Dendritic cell treated with granulocyte-macrophage colony-stimulating factor and Interleukin-4, amounts not matched to agents 40 ng/mL and 50 ng/mL, for 4 days (primary cell): ENCODE data around the gene RHOBTB1.

Source experiments
- H3K27ac Mint-ChIP-seq: one replicate; pipeline ENCODE4 v1.8.0; 2022; ENCODE audit warnings: mild to moderate bottlenecking, mixed read lengths
- H3K27me3 Mint-ChIP-seq: one replicate; pipeline ENCODE4 v1.8.0; 2022; ENCODE audit warnings: mild to moderate bottlenecking, mixed read lengths
- H3K36me3 Mint-ChIP-seq: one replicate; pipeline ENCODE4 v1.8.0; 2022; ENCODE audit warnings: low read depth, mixed read lengths
- H3K4me1 Mint-ChIP-seq: one replicate; pipeline ENCODE4 v1.8.0; 2022; ENCODE audit warnings: low read depth, mixed read lengths
- H3K4me3 Mint-ChIP-seq: one replicate; pipeline ENCODE4 v1.8.0; 2022; ENCODE audit warnings: mild to moderate bottlenecking, moderate library complexity, mixed read lengths
- H3K9me3 Mint-ChIP-seq: one replicate; pipeline ENCODE4 v1.8.0; 2022; ENCODE audit warnings: mixed read lengths
- intact Hi-C: fragments of 100-400 bp; cut with micrococcal nuclease; formaldehyde crosslinking; loops from one replicate; pipeline ENCODE4 v1.15.0; 2022

The RHOBTB1 gene

GRCh38 chr10:60957667-60958221 is 13.8 kb upstream of the RHOBTB1 start:
- Mint-ChIP-seq H3K27me3 (no peaks in the 10 kb centered on the region), H3K4me1 (no peaks in the 10 kb centered on the region), H3K9me3 (no peaks in the 10 kb centered on the region), H3K27ac (no peak overlapping the region), H3K4me3 (no peak overlapping the region), H3K36me3 (no peaks in the 10 kb centered on the region)
- intact Hi-C loops, result no loop called here

GRCh38 chr10:60955957-60956425 is 12.0 kb upstream of the RHOBTB1 start:
- H3K27ac Mint-ChIP-seq, result no peak overlapping the region
- H3K27me3 Mint-ChIP-seq, result no peaks in the 10 kb centered on the region
- H3K4me1 Mint-ChIP-seq, result no peaks in the 10 kb centered on the region
- H3K9me3 Mint-ChIP-seq, result no peaks in the 10 kb centered on the region
- H3K36me3 Mint-ChIP-seq, result no peaks in the 10 kb centered on the region
- no peak overlapping the region for H3K4me3 Mint-ChIP-seq
- intact Hi-C loops, result no loop called here

GRCh38 chr10:60955316-60955715 is 11.3 kb upstream of the RHOBTB1 start:
- H3K9me3 Mint-ChIP-seq, result no peaks in the 10 kb centered on the region
- no peaks in the 10 kb centered on the region for H3K36me3 Mint-ChIP-seq
- H3K4me1 Mint-ChIP-seq, result no peaks in the 10 kb centered on the region
- intact Hi-C loops, result no loop called here
- H3K27ac Mint-ChIP-seq, result no peak overlapping the region
- no peak overlapping the region for H3K4me3 Mint-ChIP-seq
- H3K27me3 Mint-ChIP-seq, result no peaks in the 10 kb centered on the region

GRCh38 chr10:60954035-60954434 is 10.1 kb upstream of the RHOBTB1 start:
- no peak overlapping the region for H3K27ac Mint-ChIP-seq
- H3K4me1 Mint-ChIP-seq, result no peaks in the 10 kb centered on the region
- no peaks in the 10 kb centered on the region for H3K9me3 Mint-ChIP-seq
- intact Hi-C loops, result no loop called here
- H3K27me3 Mint-ChIP-seq, result no peaks in the 10 kb centered on the region
- no peaks in the 10 kb centered on the region for H3K36me3 Mint-ChIP-seq
- no peak overlapping the region for H3K4me3 Mint-ChIP-seq

- Mint-ChIP-seq H3K36me3 (no peaks in the 10 kb centered on the region), H3K4me3 (no peak overlapping the region), H3K27me3 (no peaks in the 10 kb centered on the region), H3K4me1 (no peaks in the 10 kb centered on the region), H3K27ac (no peak overlapping the region), H3K9me3 (no peaks in the 10 kb centered on the region)
- intact Hi-C loops, result no loop called here
These were observed 9.4 kb upstream of the RHOBTB1 start for GRCh38 chr10:60953420-60953819.

GRCh38 chr10:60952846-60953220 is 8.8 kb upstream of the RHOBTB1 start:
- H3K4me1 Mint-ChIP-seq, result no peaks in the 10 kb centered on the region
- no peak overlapping the region for H3K4me3 Mint-ChIP-seq
- peaks cover 1% of the 10 kb centered on the region for H3K27me3 Mint-ChIP-seq
- no peak overlapping the region for H3K27ac Mint-ChIP-seq
- intact Hi-C loops, result no loop called here
- H3K36me3 Mint-ChIP-seq, result no peaks in the 10 kb centered on the region
- H3K9me3 Mint-ChIP-seq, result no peaks in the 10 kb centered on the region

- Mint-ChIP-seq H3K27me3 (peaks cover 3% of the 10 kb centered on the region), H3K4me3 (no peak overlapping the region)
- intact Hi-C loops, result no loop called here
These were observed 8.3 kb upstream of the RHOBTB1 start for GRCh38 chr10:60952067-60952845.

GRCh38 chr10:60951272-60951724 is 7.3 kb upstream of the RHOBTB1 start:
- Mint-ChIP-seq H3K4me3 (no peak overlapping the region), H3K36me3 (no peaks in the 10 kb centered on the region), H3K27ac (no peak overlapping the region), H3K9me3 (no peaks in the 10 kb centered on the region), H3K4me1 (no peaks in the 10 kb centered on the region), H3K27me3 (peaks cover 9% of the 10 kb centered on the region)
- intact Hi-C loops, result no loop called here

More at GRCh38 chr10:60952067-60952845, 8.3 kb upstream of the RHOBTB1 start:
- no peak overlapping the region for H3K27ac Mint-ChIP-seq
- H3K9me3 Mint-ChIP-seq, result no peaks in the 10 kb centered on the region
- no peaks in the 10 kb centered on the region for H3K36me3 Mint-ChIP-seq
- H3K4me1 Mint-ChIP-seq, result no peaks in the 10 kb centered on the region

GRCh38 chr10:60950300-60950699 is 6.3 kb upstream of the RHOBTB1 start:
- H3K27me3 Mint-ChIP-seq, result peaks cover 13% of the 10 kb centered on the region
- no peaks in the 10 kb centered on the region for H3K9me3 Mint-ChIP-seq
- H3K27ac Mint-ChIP-seq, result no peak overlapping the region
- H3K4me3 Mint-ChIP-seq, result no peak overlapping the region
- intact Hi-C loops, result no loop called here
- H3K36me3 Mint-ChIP-seq, result no peaks in the 10 kb centered on the region
- H3K4me1 Mint-ChIP-seq, result no peaks in the 10 kb centered on the region

- H3K4me1 Mint-ChIP-seq, result peaks cover 7% of the 10 kb centered on the region
These were observed 4.9 kb upstream of the RHOBTB1 start for GRCh38 chr10:60948851-60949250.

GRCh38 chr10:60944910-60945297 is 919 bp upstream of the RHOBTB1 start:
- Mint-ChIP-seq H3K4me1 (peaks cover 17% of the 10 kb centered on the region), H3K27me3 (peaks cover 16% of the 10 kb centered on the region), H3K36me3 (no peaks in the 10 kb centered on the region), H3K27ac (peak overlapping the region; percentile 95), H3K9me3 (no peaks in the 10 kb centered on the region), H3K4me3 (peak overlapping the region; percentile 88)
- intact Hi-C loops, result loop anchor here (5.0 kb wide), 1 partner anchor 168 kb away; the partner anchor contains the start of gene CDK1

More at GRCh38 chr10:60948851-60949250, 4.9 kb upstream of the RHOBTB1 start:
- no peaks in the 10 kb centered on the region for H3K36me3 Mint-ChIP-seq
- no peak overlapping the region for H3K27ac Mint-ChIP-seq
- H3K27me3 Mint-ChIP-seq, result peaks cover 16% of the 10 kb centered on the region
- intact Hi-C loops, result no loop called here
- H3K9me3 Mint-ChIP-seq, result no peaks in the 10 kb centered on the region
- no peak overlapping the region for H3K4me3 Mint-ChIP-seq

GRCh38 chr10:60943316-60944057 is 498 bp downstream of the RHOBTB1 start:
- Mint-ChIP-seq H3K4me1 (peaks cover 24% of the 10 kb centered on the region), H3K36me3 (peaks cover 7% of the 10 kb centered on the region), H3K4me3 (peak overlapping the region; percentile 88), H3K27me3 (peaks cover 16% of the 10 kb centered on the region), H3K9me3 (no peaks in the 10 kb centered on the region), H3K27ac (peak overlapping the region; percentile 95)
- intact Hi-C loops, result loop anchor here (5.0 kb wide), 1 partner anchor 166 kb away; the partner anchor contains the start of gene CDK1

GRCh38 chr10:60942788-60943315 is 1.1 kb downstream of the RHOBTB1 start:
- Mint-ChIP-seq H3K27me3 (peaks cover 14% of the 10 kb centered on the region), H3K27ac (peak overlapping the region; percentile 95), H3K36me3 (peaks cover 14% of the 10 kb centered on the region), H3K4me1 (peaks cover 24% of the 10 kb centered on the region), H3K4me3 (peak overlapping the region; percentile 88), H3K9me3 (no peaks in the 10 kb centered on the region)
- intact Hi-C loops, result loop anchor here (5.0 kb wide), 1 partner anchor 166 kb away; the partner anchor contains the start of gene CDK1
